ENCODE measurements around the gene SP110.

DNA sequence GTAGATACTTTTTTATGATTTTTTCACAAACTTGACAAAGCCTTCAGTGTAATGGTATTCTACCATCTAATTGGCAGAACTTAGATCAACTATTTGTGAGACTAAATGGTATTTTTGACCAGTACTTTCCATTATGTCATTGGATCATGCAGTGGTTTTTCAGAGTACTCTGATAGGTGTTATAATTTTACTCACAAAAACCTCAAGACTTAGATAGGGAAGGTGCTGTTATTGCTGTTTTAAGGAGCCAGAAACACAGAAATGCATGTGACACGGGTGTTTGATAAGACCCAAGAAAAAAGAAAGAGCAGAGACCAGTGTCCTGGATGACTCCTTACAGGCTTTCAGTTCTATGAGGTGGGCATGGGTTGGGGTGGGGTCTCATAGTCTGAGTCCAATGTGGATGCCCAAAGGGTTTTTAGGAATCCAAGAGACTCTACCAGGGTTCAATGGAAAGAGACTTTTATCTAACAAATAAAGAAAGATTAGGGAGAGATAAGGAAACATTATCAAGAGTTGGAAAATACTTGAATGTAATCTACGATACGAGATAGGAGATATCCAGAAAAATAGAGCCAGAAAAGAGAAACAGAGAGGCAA lies 37.0 kb upstream of the SP110 start:
- TF ChIP-seq, protein P1, sequence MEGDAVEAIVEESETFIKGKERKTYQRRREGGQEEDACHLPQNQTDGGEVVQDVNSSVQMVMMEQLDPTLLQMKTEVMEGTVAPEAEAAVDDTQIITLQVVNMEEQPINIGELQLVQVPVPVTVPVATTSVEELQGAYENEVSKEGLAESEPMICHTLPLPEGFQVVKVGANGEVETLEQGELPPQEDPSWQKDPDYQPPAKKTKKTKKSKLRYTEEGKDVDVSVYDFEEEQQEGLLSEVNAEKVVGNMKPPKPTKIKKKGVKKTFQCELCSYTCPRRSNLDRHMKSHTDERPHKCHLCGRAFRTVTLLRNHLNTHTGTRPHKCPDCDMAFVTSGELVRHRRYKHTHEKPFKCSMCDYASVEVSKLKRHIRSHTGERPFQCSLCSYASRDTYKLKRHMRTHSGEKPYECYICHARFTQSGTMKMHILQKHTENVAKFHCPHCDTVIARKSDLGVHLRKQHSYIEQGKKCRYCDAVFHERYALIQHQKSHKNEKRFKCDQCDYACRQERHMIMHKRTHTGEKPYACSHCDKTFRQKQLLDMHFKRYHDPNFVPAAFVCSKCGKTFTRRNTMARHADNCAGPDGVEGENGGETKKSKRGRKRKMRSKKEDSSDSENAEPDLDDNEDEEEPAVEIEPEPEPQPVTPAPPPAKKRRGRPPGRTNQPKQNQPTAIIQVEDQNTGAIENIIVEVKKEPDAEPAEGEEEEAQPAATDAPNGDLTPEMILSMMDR (IDR thresholded peaks at IDR 0.05; ENCODE audit: low read depth, low read length) = no peak
- TF ChIP-seq EZH2phosphoT487 (IDR thresholded peaks at IDR 0.05; ENCODE audit: low read depth) = no peak
